Measurements from ENCODE around the gene ALDOC.

The ALDOC gene

GRCh38 chr17:28537219-28537610 lies 39.5 kb downstream of the ALDOC start:
- H3K4me3 ChIP-seq, result no peak overlapping the region
- no peak overlapping the region for H3K27ac ChIP-seq

- Histone ChIP-seq H3K4me3 (no peak overlapping the region), H3K27ac (no peak overlapping the region)
Measured at GRCh38 chr17:28536532-28537218, 40.0 kb downstream of the ALDOC start.

GRCh38 chr17:28534740-28535375 lies 41.8 kb downstream of the ALDOC start:
- Histone ChIP-seq H3K4me3 (no peak overlapping the region), H3K27ac (no peak overlapping the region)

- Histone ChIP-seq H3K4me3 (no peak overlapping the region), H3K27ac (peak overlapping the region in 13 of 21 experiments; percentile 1 to 85 (median 62))
Measured at GRCh38 chr17:28533091-28533807, 43.4 kb downstream of the ALDOC start.

GRCh38 chr17:28532050-28532960 lies 44.4 kb downstream of the ALDOC start:
- Histone ChIP-seq H3K4me3 (no peak overlapping the region), H3K27ac (peak overlapping the region in 15 of 21 experiments; percentile 1 to 85 (median 62))

GRCh38 chr17:28530926-28531325 lies 45.8 kb downstream of the ALDOC start:
- H3K4me3 ChIP-seq, result no peak overlapping the region
- H3K27ac ChIP-seq, result peak overlapping the region in 1 of 21 experiments; percentile 48

GRCh38 chr17:28530250-28530649 lies 46.4 kb downstream of the ALDOC start:
- H3K27ac ChIP-seq, result peak overlapping the region in 1 of 21 experiments; percentile 48
- H3K4me3 ChIP-seq, result no peak overlapping the region

- H3K27ac ChIP-seq, result peak overlapping the region in 1 of 21 experiments; percentile 65
Measured at GRCh38 chr17:28529013-28529400, 47.7 kb downstream of the ALDOC start.

GRCh38 chr17:28528327-28529012 lies 48.2 kb downstream of the ALDOC start:
- peak overlapping the region in 7 of 21 experiments; percentile 43 to 78 (median 67) for H3K27ac ChIP-seq

More at GRCh38 chr17:28529013-28529400, 47.7 kb downstream of the ALDOC start:
- no peak overlapping the region for H3K4me3 ChIP-seq

GRCh38 chr17:28527859-28528258 lies 48.8 kb downstream of the ALDOC start:
- Histone ChIP-seq H3K27ac (peak overlapping the region in 14 of 21 experiments; percentile 12 to 78 (median 56)), H3K4me3 (no peak overlapping the region)

More at GRCh38 chr17:28528327-28529012, 48.2 kb downstream of the ALDOC start:
- H3K4me3 ChIP-seq, result no peak overlapping the region

- peak overlapping the region in 17 of 21 experiments; percentile 12 to 78 (median 57) for H3K27ac ChIP-seq
Measured at GRCh38 chr17:28527181-28527681, 49.5 kb downstream of the ALDOC start.

GRCh38 chr17:28526381-28526780 lies 50.3 kb downstream of the ALDOC start:
- Histone ChIP-seq H3K4me3 (no peak overlapping the region), H3K27ac (peak overlapping the region in 8 of 21 experiments; percentile 10 to 78 (median 56))

More at GRCh38 chr17:28527181-28527681, 49.5 kb downstream of the ALDOC start:
- H3K4me3 ChIP-seq, result no peak overlapping the region

GRCh38 chr17:28524476-28525424 lies 51.9 kb downstream of the ALDOC start:
- Histone ChIP-seq H3K4me3 (no peak overlapping the region), H3K27ac (peak overlapping the region in 8 of 21 experiments; percentile 9 to 57 (median 14))

- no peak overlapping the region for H3K27ac ChIP-seq
- no peak overlapping the region for H3K4me3 ChIP-seq
Measured at GRCh38 chr17:28523876-28524275, 52.8 kb downstream of the ALDOC start.

GRCh38 chr17:28523186-28523585 lies 53.5 kb downstream of the ALDOC start:
- no peak overlapping the region for H3K27ac ChIP-seq
- no peak overlapping the region for H3K4me3 ChIP-seq
